Lower leg skin (tissue), 4 donors: Measurements from ENCODE around the gene JPH2. TPM values are rescaled to one million over a fixed set of nuclear protein-coding genes. Genes with fewer than 3 reads are reported as not detected.

Experiments
- DNase-seq, 2 donors: peaks; one replicate each; pipeline ENCODE4 v3.0.0-alpha.2; 2019; ENCODE audit warnings: low spot score in 2 of 2
- H3K4me3 ChIP-seq: fragments of 200-600 bp; sonication (generic); 2 replicates; pipeline ENCODE4 v1.5.1; 2017; ENCODE audit warnings: mild to moderate bottlenecking, low read depth; ENCODE audit not compliant: poor library complexity, severe bottlenecking
- CTCF ChIP-seq, 3 donors: fragments of 450-650 bp; IDR thresholded peaks; one replicate each; pipeline ENCODE4 v1.5.1; 2016; ENCODE audit warnings: antibody characterized with exemption in 3 of 3, mild to moderate bottlenecking in 3 of 3, moderate library complexity in 2 of 3
- POLR2A ChIP-seq, 2 donors: fragments of 450-650 bp; IDR thresholded peaks; one replicate each; pipeline ENCODE4 v1.6.1; 2016 to 2017; ENCODE audit warnings: antibody characterized with exemption in 2 of 2, mild to moderate bottlenecking in 1 of 2, moderate library complexity in 1 of 2
- WGBS, 2 donors: methylation state at CpG; one replicate each; pipeline ENCODE4 v1.1.5; 2018; 5-methylcytosine and 5-hydroxymethylcytosine counted together
- intact Hi-C: fragments of 100-400 bp; cut with DNase I; formaldehyde crosslinking; loops from one replicate; pipeline ENCODE4 v1.15.0; 2023; ENCODE audit warnings: low total_unique reads
- total RNA-seq, 4 donors: library from RNA; depleted of rRNA; stranded (reverse); fragments of >200 nt; gene quantifications; one replicate each; pipeline ENCODE4 v1.1.0, GENCODE V29; 2016

The JPH2 gene
- total RNA-seq, 4 donors from 2014 or later = 1.5 to 10.9 (median 5.6) TPM

GRCh38 chr20:44064501-44065400, 122.2 kb downstream of the JPH2 start:
- TF ChIP-seq CTCF (IDR thresholded peaks at IDR 0.05) (no peak), POLR2A (IDR thresholded peaks at IDR 0.05) (no peak)
- DNase-seq = peak; percentile 3 to 75
- intact Hi-C loops = no loop called here
- no peak overlapping the region for H3K4me3 ChIP-seq
- 91 to 92% methylated on average over 17 of the region's 17 CpGs for WGBS, 2 donors

Other genes starting within 250 kb of the JPH2 start
- 10 to 100 TPM; 41.2 to 49.6 (median 46.8) TPM for gene OSER1, start 23.6 kb upstream of the JPH2 start, total RNA-seq
- under 1 TPM in 1 of 4 donors, not detected in 3; 0.91 TPM for gene GDAP1L1, start 60.1 kb upstream of the JPH2 start, total RNA-seq
- 10 to 100 TPM in 1 of 4 donors, 1 to 10 TPM in 3; 7.6 to 13.0 (median 9.5) TPM for gene FITM2, start 124.0 kb upstream of the JPH2 start, total RNA-seq
- not detected for gene R3HDML, start 149.9 kb upstream of the JPH2 start, total RNA-seq
- gene HNF4A, start 168.5 kb upstream of the JPH2 start, total RNA-seq = not detected